PC-9 (cell line): ENCODE data around the gene FYN.

Experiments
- CTCF ChIP-seq: fragments of 200-600 bp; sonication (generic); conservative IDR thresholded peaks from 2 replicates; pipeline ENCODE4 v1.6.1; 2017; ENCODE audit warnings: mixed run types, antibody characterized with exemption, mild to moderate bottlenecking, moderate library complexity
- EZH2 ChIP-seq: fragments of 200-600 bp; sonication (generic); IDR thresholded peaks from 2 replicates; pipeline ENCODE4 v1.8.0; 2017; ENCODE audit warnings: antibody characterized with exemption, low read depth

GRCh38 chr6:111614833-111615582, 258.2 kb downstream of the FYN start:
- TF ChIP-seq EZH2 (no peak), CTCF (no peak)
